CD4-positive, CD25-positive, alpha-beta regulatory T cell (primary cell): ENCODE data around the gene KERA. TPM values are rescaled to one million over a fixed set of nuclear protein-coding genes. Genes with fewer than 3 reads are reported as not detected.
A peak's percentile ranks its signal among the peaks of the same experiment; 100 is the strongest.

Source experiments
- ATAC-seq, 2 donors: fragments of 150-1000 bp; cut with Tn5 transposase; one replicate each; pipeline ENCODE4 v1.10.0; 2021; ENCODE audit warnings: low read depth in 2 of 2, moderate number of reproducible peaks in 2 of 2, moderate library complexity in 1 of 2
- DNase-seq, 3 donors: peaks; one replicate each; pipeline versions ENCODE4 v3.0.0 to v3.0.0-alpha.2; 2012 to 2022; ENCODE audit warnings: mixed read lengths in 1 of 3
- H3K27ac ChIP-seq: one replicate; pipeline ENCODE4 v1.7.0; 2013; ENCODE audit warnings: mild to moderate bottlenecking, low read length; ENCODE audit not compliant: insufficient read depth, poor library complexity, severe bottlenecking
- H3K27me3 ChIP-seq: one replicate; pipeline ENCODE4 v1.7.0; 2013; ENCODE audit warnings: low read length; ENCODE audit not compliant: control insufficient read depth, insufficient read depth
- H3K36me3 ChIP-seq: one replicate; pipeline ENCODE4 v1.7.0; 2013; ENCODE audit warnings: mild to moderate bottlenecking, low read length, moderate library complexity; ENCODE audit not compliant: control insufficient read depth, insufficient read depth
- H3K4me1 ChIP-seq: 2 replicates; pipeline ENCODE4 v1.7.0; 2013; ENCODE audit warnings: mild to moderate bottlenecking, low read length; ENCODE audit not compliant: insufficient read depth, control insufficient read depth, poor library complexity, severe bottlenecking
- H3K4me3 ChIP-seq: one replicate; pipeline ENCODE4 v1.7.0; 2013; ENCODE audit warnings: low read depth, mild to moderate bottlenecking, low read length, moderate library complexity
- H3K9me3 ChIP-seq, 2 experiments: 1 replicate in 1 of 2; 2 replicates in 1 of 2; pipeline ENCODE4 v1.7.0; 2013; ENCODE audit warnings: low read length in 2 of 2, mild to moderate bottlenecking in 1 of 2, moderate library complexity in 1 of 2; ENCODE audit not compliant: control insufficient read depth in 2 of 2
- H3K27ac Mint-ChIP-seq, 3 donors: one replicate each; pipeline ENCODE4 v1.8.0; 2020 to 2022; ENCODE audit warnings: mild to moderate bottlenecking in 3 of 3, mixed read lengths in 3 of 3, moderate library complexity in 2 of 3
- H3K27me3 Mint-ChIP-seq: one replicate; pipeline ENCODE4 v1.8.0; 2022; ENCODE audit warnings: mild to moderate bottlenecking, mixed read lengths
- H3K36me3 Mint-ChIP-seq: one replicate; pipeline ENCODE4 v1.8.0; 2020; ENCODE audit warnings: mixed read lengths
- H3K4me1 Mint-ChIP-seq, 4 donors: one replicate each; pipeline ENCODE4 v1.8.0; 2020 to 2022; ENCODE audit warnings: mixed read lengths in 4 of 4, mild to moderate bottlenecking in 1 of 4
- H3K4me3 Mint-ChIP-seq, 4 donors: one replicate each; pipeline ENCODE4 v1.8.0; 2020 to 2022; ENCODE audit warnings: mild to moderate bottlenecking in 4 of 4, mixed read lengths in 4 of 4, moderate library complexity in 3 of 4
- H3K9me3 Mint-ChIP-seq, 7 donors: one replicate each; pipeline ENCODE4 v1.8.0; 2020 to 2022; ENCODE audit warnings: mixed read lengths in 7 of 7, mild to moderate bottlenecking in 3 of 7, moderate library complexity in 2 of 7
- polyA plus RNA-seq, 4 donors: library from polyadenylated mRNA; unstranded; fragments of 300-500 nt; fragmentation: Illumina TruSeq; gene quantifications; one replicate each; pipeline ENCODE4 v1.2.3, GENCODE V29; 2021
- total RNA-seq: library from RNA; stranded (reverse); gene quantifications from one replicate; pipeline ENCODE4 v1.2.3, GENCODE V29; 2022

The KERA gene
- total and polyA plus RNA-seq, 5 donors from 2014 or later = not detected

- Mint-ChIP-seq H3K9me3 (peaks cover 0 to 2% (median 0%) of the 10 kb centered on the region in 7 donors), H3K4me1 (no peaks in the 10 kb centered on the region), H3K27ac (no peak overlapping the region), H3K36me3 (no peaks in the 10 kb centered on the region), H3K4me3 (no peak overlapping the region), H3K27me3 (peaks cover 4% of the 10 kb centered on the region)
- Histone ChIP-seq H3K9me3 (peaks cover 1 to 5% of the 10 kb centered on the region in 2 experiments), H3K27ac (no peak overlapping the region), H3K27me3 (no peaks in the 10 kb centered on the region), H3K36me3 (no peaks in the 10 kb centered on the region), H3K4me1 (no peaks in the 10 kb centered on the region), H3K4me3 (no peak overlapping the region)
- ATAC-seq (no peak), DNase-seq (no peak)
These were observed 38.4 kb downstream of the KERA start for GRCh38 chr12:91019455-91019854.

GRCh38 chr12:91017511-91018263 lies 40.1 kb downstream of the KERA start:
- no peaks in the 10 kb centered on the region for H3K4me1 ChIP-seq
- Mint-ChIP-seq H3K4me3 (no peak overlapping the region), H3K9me3 (peaks cover 0 to 4% (median 0%) of the 10 kb centered on the region in 7 donors), H3K27ac (no peak overlapping the region), H3K36me3 (no peaks in the 10 kb centered on the region), H3K4me1 (no peaks in the 10 kb centered on the region), H3K27me3 (peaks cover 4% of the 10 kb centered on the region)
- no peak overlapping the region for H3K27ac ChIP-seq
- H3K9me3 ChIP-seq = peaks cover 1 to 5% of the 10 kb centered on the region in 2 experiments
- no peak for ATAC-seq
- H3K4me3 ChIP-seq = no peak overlapping the region
- no peak for DNase-seq
- no peaks in the 10 kb centered on the region for H3K27me3 ChIP-seq
- H3K36me3 ChIP-seq = no peaks in the 10 kb centered on the region

GRCh38 chr12:91017043-91017442 lies 40.8 kb downstream of the KERA start:
- H3K27ac Mint-ChIP-seq = no peak overlapping the region
- Histone ChIP-seq H3K4me3 (no peak overlapping the region), H3K36me3 (no peaks in the 10 kb centered on the region), H3K4me1 (no peaks in the 10 kb centered on the region), H3K27ac (no peak overlapping the region), H3K9me3 (peaks cover 1 to 5% of the 10 kb centered on the region in 2 experiments), H3K27me3 (no peaks in the 10 kb centered on the region)
- no peak overlapping the region for H3K4me3 Mint-ChIP-seq
- no peaks in the 10 kb centered on the region for H3K4me1 Mint-ChIP-seq
- peaks cover 0 to 4% (median 0%) of the 10 kb centered on the region in 7 donors for H3K9me3 Mint-ChIP-seq
- H3K36me3 Mint-ChIP-seq = no peaks in the 10 kb centered on the region
- peaks cover 4% of the 10 kb centered on the region for H3K27me3 Mint-ChIP-seq
- ATAC-seq (no peak), DNase-seq (no peak)

GRCh38 chr12:91009319-91009950 lies 48.4 kb downstream of the KERA start:
- H3K4me3 Mint-ChIP-seq = no peak overlapping the region
- ATAC-seq (no peak), DNase-seq (no peak)
- Histone ChIP-seq H3K27me3 (no peaks in the 10 kb centered on the region), H3K9me3 (no peaks in the 10 kb centered on the region), H3K4me3 (no peak overlapping the region), H3K27ac (no peak overlapping the region), H3K36me3 (no peaks in the 10 kb centered on the region), H3K4me1 (peaks cover 8% of the 10 kb centered on the region)
- H3K36me3 Mint-ChIP-seq = no peaks in the 10 kb centered on the region
- peaks cover 13 to 24% (median 21%) of the 10 kb centered on the region in 4 donors for H3K4me1 Mint-ChIP-seq
- peaks cover 4% of the 10 kb centered on the region for H3K27me3 Mint-ChIP-seq
- H3K9me3 Mint-ChIP-seq = peaks cover 0 to 2% (median 0%) of the 10 kb centered on the region in 7 donors
- no peak overlapping the region for H3K27ac Mint-ChIP-seq

GRCh38 chr12:91007531-91008290 lies 50.1 kb downstream of the KERA start:
- Mint-ChIP-seq H3K36me3 (no peaks in the 10 kb centered on the region), H3K9me3 (peaks cover 0 to 2% (median 0%) of the 10 kb centered on the region in 7 donors), H3K27ac (no peak overlapping the region), H3K4me3 (peak overlapping the region in 2 of 4 donors; percentile 20 to 79), H3K27me3 (peaks cover 4% of the 10 kb centered on the region), H3K4me1 (peaks cover 13 to 24% (median 21%) of the 10 kb centered on the region in 4 donors)
- H3K36me3 ChIP-seq = no peaks in the 10 kb centered on the region
- DNase-seq (peak in 1 of 3 donors; percentile 63), ATAC-seq (no peak)
- H3K27ac ChIP-seq = no peak overlapping the region
- no peaks in the 10 kb centered on the region for H3K27me3 ChIP-seq
- no peaks in the 10 kb centered on the region for H3K9me3 ChIP-seq
- peaks cover 8% of the 10 kb centered on the region for H3K4me1 ChIP-seq
- peak overlapping the region; percentile 2 for H3K4me3 ChIP-seq

GRCh38 chr12:91004872-91005271 lies 53.0 kb downstream of the KERA start, which contains the start of gene EPYC:
EPYC (minus strand) TSS chr12:91004972; CDS start chr12:91002565, 2,407 bp downstream.
- H3K27me3 Mint-ChIP-seq = peaks cover 4% of the 10 kb centered on the region
- Histone ChIP-seq H3K36me3 (no peaks in the 10 kb centered on the region), H3K27ac (no peak within 1 kb of the TSS), H3K4me3 (no peak within 1 kb of the TSS), H3K9me3 (no peaks in the 10 kb centered on the region), H3K27me3 (no peaks in the 10 kb centered on the region), H3K4me1 (peaks cover 8% of the 10 kb centered on the region)
- DNase-seq (no peak), ATAC-seq (no peak)
- H3K36me3 Mint-ChIP-seq = no peaks in the 10 kb centered on the region
- peaks cover 13 to 24% (median 20%) of the 10 kb centered on the region in 4 donors for H3K4me1 Mint-ChIP-seq
- H3K9me3 Mint-ChIP-seq = peaks cover 0 to 2% (median 0%) of the 10 kb centered on the region in 7 donors
- H3K4me3 Mint-ChIP-seq = no peak within 1 kb of the TSS
- no peak within 1 kb of the TSS for H3K27ac Mint-ChIP-seq

- no peak overlapping the region for H3K4me3 Mint-ChIP-seq
- ATAC-seq (no peak), DNase-seq (no peak)
- no peaks in the 10 kb centered on the region for H3K27me3 Mint-ChIP-seq
- H3K9me3 Mint-ChIP-seq = peaks cover 0 to 1% (median 0%) of the 10 kb centered on the region in 7 donors
- Histone ChIP-seq H3K27ac (no peak overlapping the region), H3K4me1 (peaks cover 8% of the 10 kb centered on the region), H3K36me3 (no peaks in the 10 kb centered on the region), H3K4me3 (no peak overlapping the region), H3K27me3 (no peaks in the 10 kb centered on the region), H3K9me3 (no peaks in the 10 kb centered on the region)
- peaks cover 13 to 22% (median 13%) of the 10 kb centered on the region in 4 donors for H3K4me1 Mint-ChIP-seq
- no peak overlapping the region for H3K27ac Mint-ChIP-seq
- H3K36me3 Mint-ChIP-seq = no peaks in the 10 kb centered on the region
These were observed 54.1 kb downstream of the KERA start for GRCh38 chr12:91003737-91004136.
